ENCODE results near the gene USP35.
A peak's percentile ranks its signal among the peaks of the same experiment; 100 is the strongest.

The USP35 gene

GRCh38 chr11:78250099-78250498 is 61.4 kb downstream of the USP35 start:
- peaks cover 0 to 9% of the 10 kb centered on the region in 2 donors for H3K4me1 ChIP-seq (ENCODE audit: control insufficient read depth in 1 of 2, insufficient read depth in 2 of 2, low read length in 2 of 2)
- no peak overlapping the region for H3K4me3 ChIP-seq (ENCODE audit: low read depth in 1 of 2, low read length in 2 of 2)
- no peaks in the 10 kb centered on the region for H3K27me3 ChIP-seq (ENCODE audit: low read depth, low read length)
- peaks cover 8 to 12% of the 10 kb centered on the region in 2 donors for H3K36me3 ChIP-seq (ENCODE audit: control insufficient read depth in 1 of 2, insufficient read depth in 2 of 2, low read length in 2 of 2)
- H3K27ac ChIP-seq (ENCODE audit: low read length) = no peak overlapping the region
- H3K9me3 ChIP-seq (ENCODE audit: control insufficient read depth in 1 of 2, low read length in 2 of 2) = no peaks in the 10 kb centered on the region

- Histone ChIP-seq H3K4me3 (ENCODE audit: low read depth in 1 of 2, low read length in 2 of 2) (no peak overlapping the region), H3K9me3 (ENCODE audit: control insufficient read depth in 1 of 2, low read length in 2 of 2) (no peaks in the 10 kb centered on the region), H3K36me3 (ENCODE audit: control insufficient read depth in 1 of 2, insufficient read depth in 2 of 2, low read length in 2 of 2) (peaks cover 8 to 12% of the 10 kb centered on the region in 2 donors), H3K27me3 (ENCODE audit: low read depth, low read length) (no peaks in the 10 kb centered on the region), H3K4me1 (ENCODE audit: control insufficient read depth in 1 of 2, insufficient read depth in 2 of 2, low read length in 2 of 2) (peaks cover 0 to 9% of the 10 kb centered on the region in 2 donors), H3K27ac (ENCODE audit: low read length) (no peak overlapping the region)
Measured at GRCh38 chr11:78251083-78251775, 62.5 kb downstream of the USP35 start.

DNA sequence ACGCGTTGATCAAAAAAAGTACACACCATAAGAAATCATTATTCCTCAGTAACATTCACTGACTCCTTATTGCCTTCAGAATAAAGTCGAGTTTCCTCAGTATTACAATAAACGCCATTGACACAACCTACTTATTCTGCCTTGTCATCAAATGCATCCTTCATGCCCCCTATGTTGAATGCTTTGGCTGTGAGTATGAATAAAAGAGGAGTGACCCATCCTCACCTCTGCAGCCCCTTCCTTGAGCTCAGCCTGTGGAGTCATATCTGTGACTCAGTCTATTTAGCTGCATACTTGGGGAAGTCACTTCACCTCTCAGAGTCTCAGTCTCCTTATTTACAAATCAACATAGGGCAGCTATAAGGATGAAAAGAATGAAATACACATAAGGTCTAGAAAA is 65.1 kb downstream of the USP35 start:
- Histone ChIP-seq H3K4me1 (ENCODE audit: control insufficient read depth in 1 of 2, insufficient read depth in 2 of 2, low read length in 2 of 2) (peaks cover 9 to 15% of the 10 kb centered on the region in 2 donors), H3K27me3 (ENCODE audit: low read depth, low read length) (no peaks in the 10 kb centered on the region), H3K27ac (ENCODE audit: low read length) (no peak overlapping the region), H3K9me3 (ENCODE audit: control insufficient read depth in 1 of 2, low read length in 2 of 2) (no peaks in the 10 kb centered on the region), H3K4me3 (ENCODE audit: low read depth in 1 of 2, low read length in 2 of 2) (no peak overlapping the region), H3K36me3 (ENCODE audit: control insufficient read depth in 1 of 2, insufficient read depth in 2 of 2, low read length in 2 of 2) (peaks cover 5 to 8% of the 10 kb centered on the region in 2 donors)

- Histone ChIP-seq H3K4me1 (ENCODE audit: control insufficient read depth in 1 of 2, insufficient read depth in 2 of 2, low read length in 2 of 2) (peaks cover 9 to 15% of the 10 kb centered on the region in 2 donors), H3K9me3 (ENCODE audit: control insufficient read depth in 1 of 2, low read length in 2 of 2) (no peaks in the 10 kb centered on the region), H3K36me3 (ENCODE audit: control insufficient read depth in 1 of 2, insufficient read depth in 2 of 2, low read length in 2 of 2) (peaks cover 5 to 8% of the 10 kb centered on the region in 2 donors), H3K4me3 (ENCODE audit: low read depth in 1 of 2, low read length in 2 of 2) (no peak overlapping the region), H3K27ac (ENCODE audit: low read length) (no peak overlapping the region), H3K27me3 (ENCODE audit: low read depth, low read length) (no peaks in the 10 kb centered on the region)
Measured at GRCh38 chr11:78254268-78254667, 65.5 kb downstream of the USP35 start.

DNA sequence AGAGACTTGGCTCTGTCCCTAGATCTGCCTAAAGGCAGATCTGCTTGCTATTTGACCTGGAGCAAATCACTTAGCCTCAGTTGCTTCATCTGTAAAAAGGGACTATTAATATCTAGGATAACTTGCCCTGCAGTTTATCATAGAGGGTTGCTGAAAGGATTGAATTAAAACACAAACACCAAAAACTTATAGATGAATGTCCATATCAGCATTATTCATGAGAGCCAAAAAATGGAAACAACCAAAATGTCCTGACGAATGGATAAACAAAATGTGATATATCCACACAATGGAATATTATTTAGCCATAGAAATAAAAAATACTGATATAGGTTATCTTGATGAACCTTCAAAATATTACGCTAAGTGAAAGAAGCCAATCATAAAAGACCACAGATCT is 67.2 kb downstream of the USP35 start:
- no peaks in the 10 kb centered on the region for H3K36me3 ChIP-seq (ENCODE audit: control insufficient read depth in 1 of 2, insufficient read depth in 2 of 2, low read length in 2 of 2)
- peaks cover 9 to 15% of the 10 kb centered on the region in 2 donors for H3K4me1 ChIP-seq (ENCODE audit: control insufficient read depth in 1 of 2, insufficient read depth in 2 of 2, low read length in 2 of 2)
- no peaks in the 10 kb centered on the region for H3K27me3 ChIP-seq (ENCODE audit: low read depth, low read length)
- no peak overlapping the region for H3K4me3 ChIP-seq (ENCODE audit: low read depth in 1 of 2, low read length in 2 of 2)
- no peaks in the 10 kb centered on the region for H3K9me3 ChIP-seq (ENCODE audit: control insufficient read depth in 1 of 2, low read length in 2 of 2)
- H3K27ac ChIP-seq (ENCODE audit: low read length) = no peak overlapping the region

- Histone ChIP-seq H3K4me1 (ENCODE audit: control insufficient read depth in 1 of 2, insufficient read depth in 2 of 2, low read length in 2 of 2) (peaks cover 5 to 15% of the 10 kb centered on the region in 2 donors), H3K36me3 (ENCODE audit: control insufficient read depth in 1 of 2, insufficient read depth in 2 of 2, low read length in 2 of 2) (no peaks in the 10 kb centered on the region), H3K9me3 (ENCODE audit: control insufficient read depth in 1 of 2, low read length in 2 of 2) (no peaks in the 10 kb centered on the region), H3K27me3 (ENCODE audit: low read depth, low read length) (no peaks in the 10 kb centered on the region), H3K4me3 (ENCODE audit: low read depth in 1 of 2, low read length in 2 of 2) (no peak overlapping the region), H3K27ac (ENCODE audit: low read length) (peak overlapping the region; percentile 61)
Measured at GRCh38 chr11:78256962-78257361, 68.2 kb downstream of the USP35 start.

DNA sequence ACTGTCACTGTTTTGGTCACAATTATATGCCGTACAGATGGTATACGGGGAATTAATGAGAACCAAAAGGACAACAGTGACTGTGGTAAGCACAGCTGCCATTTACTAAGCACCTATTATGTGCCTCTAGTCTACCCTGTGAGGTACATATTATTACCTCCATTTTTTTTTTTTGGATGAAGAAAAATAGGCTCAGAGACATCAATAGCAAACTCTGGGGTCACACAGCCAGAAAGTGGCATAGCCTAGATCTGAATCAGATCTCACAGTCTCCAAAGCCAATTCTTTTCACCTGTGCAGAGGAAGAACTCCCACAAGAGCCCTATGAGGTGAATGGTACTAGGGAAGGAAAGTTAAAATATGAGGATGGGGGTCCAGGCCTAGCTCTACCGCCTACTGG is 68.9 kb downstream of the USP35 start:
- H3K27ac ChIP-seq (ENCODE audit: low read length) = peak overlapping the region; percentile 61

GRCh38 chr11:78259777-78260487 is 71.2 kb downstream of the USP35 start:
- Histone ChIP-seq H3K4me1 (ENCODE audit: control insufficient read depth in 1 of 2, insufficient read depth in 2 of 2, low read length in 2 of 2) (peaks cover 5 to 15% of the 10 kb centered on the region in 2 donors), H3K27me3 (ENCODE audit: low read depth, low read length) (no peaks in the 10 kb centered on the region), H3K27ac (ENCODE audit: low read length) (no peak overlapping the region), H3K4me3 (ENCODE audit: low read depth in 1 of 2, low read length in 2 of 2) (no peak overlapping the region), H3K36me3 (ENCODE audit: control insufficient read depth in 1 of 2, insufficient read depth in 2 of 2, low read length in 2 of 2) (no peaks in the 10 kb centered on the region), H3K9me3 (ENCODE audit: control insufficient read depth in 1 of 2, low read length in 2 of 2) (no peaks in the 10 kb centered on the region)

More for the DNA sequence above, 68.9 kb downstream of the USP35 start:
- no peak overlapping the region for H3K4me3 ChIP-seq (ENCODE audit: low read depth in 1 of 2, low read length in 2 of 2)
- H3K4me1 ChIP-seq (ENCODE audit: control insufficient read depth in 1 of 2, insufficient read depth in 2 of 2, low read length in 2 of 2) = peaks cover 5 to 15% of the 10 kb centered on the region in 2 donors
- no peaks in the 10 kb centered on the region for H3K27me3 ChIP-seq (ENCODE audit: low read depth, low read length)
- no peaks in the 10 kb centered on the region for H3K36me3 ChIP-seq (ENCODE audit: control insufficient read depth in 1 of 2, insufficient read depth in 2 of 2, low read length in 2 of 2)
- H3K9me3 ChIP-seq (ENCODE audit: control insufficient read depth in 1 of 2, low read length in 2 of 2) = no peaks in the 10 kb centered on the region

DNA sequence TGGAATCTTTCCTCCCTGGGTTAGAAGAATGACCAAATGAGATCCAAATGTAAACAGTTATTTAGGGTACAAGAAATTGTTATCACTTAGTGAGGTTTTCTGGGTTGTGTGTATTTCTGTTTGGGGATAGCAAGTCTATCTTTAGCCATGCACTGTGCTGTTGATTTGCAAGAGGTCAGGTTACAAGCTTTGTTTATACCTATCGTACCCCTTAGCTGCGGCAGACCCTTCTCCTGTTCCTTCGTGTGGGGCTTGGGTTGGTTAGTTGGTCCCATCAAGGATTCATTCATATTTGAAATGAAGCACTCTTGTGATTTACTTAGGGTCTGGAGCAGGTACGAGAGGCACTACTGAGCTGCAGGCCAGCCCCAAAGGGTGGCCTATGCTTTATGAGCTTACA is 72.6 kb downstream of the USP35 start:
- no peak overlapping the region for H3K4me3 ChIP-seq (ENCODE audit: low read depth in 1 of 2, low read length in 2 of 2)
- H3K27me3 ChIP-seq (ENCODE audit: low read depth, low read length) = no peaks in the 10 kb centered on the region
- peaks cover 5 to 14% of the 10 kb centered on the region in 2 donors for H3K4me1 ChIP-seq (ENCODE audit: control insufficient read depth in 1 of 2, insufficient read depth in 2 of 2, low read length in 2 of 2)
- no peaks in the 10 kb centered on the region for H3K9me3 ChIP-seq (ENCODE audit: control insufficient read depth in 1 of 2, low read length in 2 of 2)
- H3K27ac ChIP-seq (ENCODE audit: low read length) = no peak overlapping the region
- H3K36me3 ChIP-seq (ENCODE audit: control insufficient read depth in 1 of 2, insufficient read depth in 2 of 2, low read length in 2 of 2) = no peaks in the 10 kb centered on the region

DNA sequence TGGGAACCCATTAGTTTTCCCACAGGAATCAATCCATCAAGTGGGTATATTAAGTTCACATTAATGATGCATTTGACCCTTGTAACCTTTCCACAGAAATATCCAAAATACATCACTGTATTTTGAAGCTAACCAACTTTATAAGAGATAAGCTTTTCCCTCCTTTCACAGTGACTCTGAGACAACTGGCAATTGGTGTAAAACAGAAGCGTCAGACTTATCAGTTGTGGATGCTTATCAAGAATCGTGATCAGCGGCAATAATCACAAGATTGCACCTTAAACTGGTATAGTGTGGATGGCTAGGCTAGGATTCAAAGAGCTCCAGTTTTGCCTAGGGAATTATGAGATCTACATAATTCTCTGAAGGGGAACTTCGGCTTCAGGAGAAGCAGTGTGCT is 73.1 kb downstream of the USP35 start:
- H3K4me3 ChIP-seq (ENCODE audit: low read depth in 1 of 2, low read length in 2 of 2) = no peak overlapping the region
- no peaks in the 10 kb centered on the region for H3K36me3 ChIP-seq (ENCODE audit: control insufficient read depth in 1 of 2, insufficient read depth in 2 of 2, low read length in 2 of 2)
- no peaks in the 10 kb centered on the region for H3K9me3 ChIP-seq (ENCODE audit: control insufficient read depth in 1 of 2, low read length in 2 of 2)
- H3K4me1 ChIP-seq (ENCODE audit: control insufficient read depth in 1 of 2, insufficient read depth in 2 of 2, low read length in 2 of 2) = peaks cover 5 to 10% of the 10 kb centered on the region in 2 donors
- no peak overlapping the region for H3K27ac ChIP-seq (ENCODE audit: low read length)
- H3K27me3 ChIP-seq (ENCODE audit: low read depth, low read length) = no peaks in the 10 kb centered on the region

DNA sequence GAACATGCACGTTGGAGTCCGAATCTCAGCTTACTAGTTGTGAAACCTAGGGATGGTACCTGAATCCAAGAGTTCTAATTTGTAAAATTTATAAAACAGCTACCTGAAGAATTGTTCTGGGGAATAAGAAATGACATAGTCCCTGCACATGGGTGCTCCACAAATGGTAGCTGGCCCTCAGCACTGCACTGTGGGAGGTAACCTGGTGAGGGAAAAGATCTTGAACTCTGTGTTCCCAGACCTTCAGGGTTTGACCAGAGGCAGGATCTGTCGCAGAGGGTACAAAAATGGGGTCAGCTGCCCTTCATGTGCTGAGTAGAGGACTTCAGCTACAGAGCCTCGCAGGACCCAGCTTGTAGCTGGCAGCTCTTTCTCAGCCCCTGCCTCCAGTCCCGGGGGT is 73.5 kb downstream of the USP35 start:
- Histone ChIP-seq H3K9me3 (ENCODE audit: control insufficient read depth in 1 of 2, low read length in 2 of 2) (no peaks in the 10 kb centered on the region), H3K27me3 (ENCODE audit: low read depth, low read length) (no peaks in the 10 kb centered on the region), H3K36me3 (ENCODE audit: control insufficient read depth in 1 of 2, insufficient read depth in 2 of 2, low read length in 2 of 2) (no peaks in the 10 kb centered on the region), H3K4me3 (ENCODE audit: low read depth in 1 of 2, low read length in 2 of 2) (no peak overlapping the region), H3K4me1 (ENCODE audit: control insufficient read depth in 1 of 2, insufficient read depth in 2 of 2, low read length in 2 of 2) (peaks cover 5 to 6% of the 10 kb centered on the region in 2 donors), H3K27ac (ENCODE audit: low read length) (no peak overlapping the region)
